ENCODE data around the gene DPP10.
"Not testable (repeated sequence)": the region's sequence is repeated elsewhere in the genome, so short reads cannot be mapped to it uniquely, and the experiment has no call there.

DPP10 gene

GRCh38 chr2:114517580-114517979 is 75.1 kb downstream of the DPP10 start:
- Histone ChIP-seq H3K79me2 (ENCODE audit: insufficient read depth, low read length) (no peaks in the 10 kb centered on the region), H3K27me3 (ENCODE audit: insufficient read depth, low read length, poor library complexity) (no peaks in the 10 kb centered on the region), H3K4me3 (ENCODE audit: low read depth in 1 of 2, low read length in 2 of 2) (no peak overlapping the region), H4K20me1 (ENCODE audit: insufficient read depth, low read length) (no peaks in the 10 kb centered on the region), H3K27ac (ENCODE audit: low read length) (no peak overlapping the region), H3K36me3 (ENCODE audit: insufficient read depth, low read length) (no peaks in the 10 kb centered on the region), H3K4me2 (ENCODE audit: insufficient read depth, low read length) (no peak overlapping the region), H3K9me3 (ENCODE audit: insufficient read depth, low read length, severe bottlenecking) (no peaks in the 10 kb centered on the region), H3K9ac (ENCODE audit: low read depth, low read length) (no peak overlapping the region), H3K4me1 (ENCODE audit: insufficient read depth, low read length) (no peaks in the 10 kb centered on the region), H2AFZ (ENCODE audit: low read depth, low read length) (no peak overlapping the region)
- no peak for TF ChIP-seq CTCF (IDR thresholded peaks at IDR 0.05; ENCODE audit: borderline replicate concordance, extremely low read depth, low read length, poor library complexity, severe bottlenecking)
- TF ChIP-seq EZH2 (IDR thresholded peaks at IDR 0.05; ENCODE audit: borderline replicate concordance, low read depth, low read length, severe bottlenecking) = no peak
- DNase-seq = no peak
- no peak for ATAC-seq (ENCODE audit: insufficient read depth, low read depth)

GRCh38 chr2:114518738-114519137 is 76.3 kb downstream of the DPP10 start:
- DNase-seq (no peak), ATAC-seq (ENCODE audit: insufficient read depth, low read depth) (no peak)
- no peaks in the 10 kb centered on the region for H3K9me3 ChIP-seq (ENCODE audit: insufficient read depth, low read length, severe bottlenecking)
- H3K4me2 ChIP-seq (ENCODE audit: insufficient read depth, low read length) = no peak overlapping the region
- H3K27me3 ChIP-seq (ENCODE audit: insufficient read depth, low read length, poor library complexity) = no peaks in the 10 kb centered on the region
- H3K9ac ChIP-seq (ENCODE audit: low read depth, low read length) = no peak overlapping the region
- H3K36me3 ChIP-seq (ENCODE audit: insufficient read depth, low read length) = no peaks in the 10 kb centered on the region
- no peak overlapping the region for H3K27ac ChIP-seq (ENCODE audit: low read length)
- no peak overlapping the region for H2AFZ ChIP-seq (ENCODE audit: low read depth, low read length)
- H4K20me1 ChIP-seq (ENCODE audit: insufficient read depth, low read length) = no peaks in the 10 kb centered on the region
- no peak overlapping the region for H3K4me3 ChIP-seq (ENCODE audit: low read depth in 1 of 2, low read length in 2 of 2)
- no peaks in the 10 kb centered on the region for H3K4me1 ChIP-seq (ENCODE audit: insufficient read depth, low read length)
- TF ChIP-seq CTCF (IDR thresholded peaks at IDR 0.05; ENCODE audit: borderline replicate concordance, extremely low read depth, low read length, poor library complexity, severe bottlenecking) (no peak), EZH2 (IDR thresholded peaks at IDR 0.05; ENCODE audit: borderline replicate concordance, low read depth, low read length, severe bottlenecking) (no peak)
- no peaks in the 10 kb centered on the region for H3K79me2 ChIP-seq (ENCODE audit: insufficient read depth, low read length)

- not testable (repeated sequence) for H3K4me3 ChIP-seq (ENCODE audit: low read depth in 1 of 2, low read length in 2 of 2); H3K79me2 ChIP-seq (ENCODE audit: insufficient read depth, low read length); H3K4me2 ChIP-seq (ENCODE audit: insufficient read depth, low read length); H3K27ac ChIP-seq (ENCODE audit: low read length); H4K20me1 ChIP-seq (ENCODE audit: insufficient read depth, low read length); H3K27me3 ChIP-seq (ENCODE audit: insufficient read depth, low read length, poor library complexity); H3K9ac ChIP-seq (ENCODE audit: low read depth, low read length); H3K9me3 ChIP-seq (ENCODE audit: insufficient read depth, low read length, severe bottlenecking); DNase-seq; H2AFZ ChIP-seq (ENCODE audit: low read depth, low read length); H3K36me3 ChIP-seq (ENCODE audit: insufficient read depth, low read length); ATAC-seq (ENCODE audit: insufficient read depth, low read depth); H3K4me1 ChIP-seq (ENCODE audit: insufficient read depth, low read length)
Measured at GRCh38 chr2:114522612-114523011, 80.2 kb downstream of the DPP10 start.

GRCh38 chr2:114525955-114526354 is 83.5 kb downstream of the DPP10 start:
- Histone ChIP-seq H3K4me3 (ENCODE audit: low read depth in 1 of 2, low read length in 2 of 2) (no peak overlapping the region), H3K4me2 (ENCODE audit: insufficient read depth, low read length) (no peak overlapping the region), H2AFZ (ENCODE audit: low read depth, low read length) (no peak overlapping the region), H3K27ac (ENCODE audit: low read length) (no peak overlapping the region), H3K9me3 (ENCODE audit: insufficient read depth, low read length, severe bottlenecking) (no peaks in the 10 kb centered on the region), H3K9ac (ENCODE audit: low read depth, low read length) (no peak overlapping the region), H3K4me1 (ENCODE audit: insufficient read depth, low read length) (no peaks in the 10 kb centered on the region), H4K20me1 (ENCODE audit: insufficient read depth, low read length) (no peaks in the 10 kb centered on the region), H3K79me2 (ENCODE audit: insufficient read depth, low read length) (no peaks in the 10 kb centered on the region), H3K27me3 (ENCODE audit: insufficient read depth, low read length, poor library complexity) (no peaks in the 10 kb centered on the region), H3K36me3 (ENCODE audit: insufficient read depth, low read length) (no peaks in the 10 kb centered on the region)
- DNase-seq (no peak), ATAC-seq (ENCODE audit: insufficient read depth, low read depth) (no peak)
- TF ChIP-seq EZH2 (IDR thresholded peaks at IDR 0.05; ENCODE audit: borderline replicate concordance, low read depth, low read length, severe bottlenecking) (no peak), CTCF (IDR thresholded peaks at IDR 0.05; ENCODE audit: borderline replicate concordance, extremely low read depth, low read length, poor library complexity, severe bottlenecking) (no peak)

Data from DND-41 (cell line).